Stimulated activated CD8-positive, alpha-beta memory T cell treated with anti-CD3 and anti-CD28 coated beads, Interleukin-2, amount 100 ng/mL, for 1 hour (primary cell): ENCODE measurements around the gene AP2A1.

ENCODE experiments used
- DNase-seq, 2 donors: peaks; one replicate each; pipeline ENCODE4 v3.0.0-alpha.2; 2020; ENCODE audit warnings: low read depth in 2 of 2

Gene AP2A1

DNA sequence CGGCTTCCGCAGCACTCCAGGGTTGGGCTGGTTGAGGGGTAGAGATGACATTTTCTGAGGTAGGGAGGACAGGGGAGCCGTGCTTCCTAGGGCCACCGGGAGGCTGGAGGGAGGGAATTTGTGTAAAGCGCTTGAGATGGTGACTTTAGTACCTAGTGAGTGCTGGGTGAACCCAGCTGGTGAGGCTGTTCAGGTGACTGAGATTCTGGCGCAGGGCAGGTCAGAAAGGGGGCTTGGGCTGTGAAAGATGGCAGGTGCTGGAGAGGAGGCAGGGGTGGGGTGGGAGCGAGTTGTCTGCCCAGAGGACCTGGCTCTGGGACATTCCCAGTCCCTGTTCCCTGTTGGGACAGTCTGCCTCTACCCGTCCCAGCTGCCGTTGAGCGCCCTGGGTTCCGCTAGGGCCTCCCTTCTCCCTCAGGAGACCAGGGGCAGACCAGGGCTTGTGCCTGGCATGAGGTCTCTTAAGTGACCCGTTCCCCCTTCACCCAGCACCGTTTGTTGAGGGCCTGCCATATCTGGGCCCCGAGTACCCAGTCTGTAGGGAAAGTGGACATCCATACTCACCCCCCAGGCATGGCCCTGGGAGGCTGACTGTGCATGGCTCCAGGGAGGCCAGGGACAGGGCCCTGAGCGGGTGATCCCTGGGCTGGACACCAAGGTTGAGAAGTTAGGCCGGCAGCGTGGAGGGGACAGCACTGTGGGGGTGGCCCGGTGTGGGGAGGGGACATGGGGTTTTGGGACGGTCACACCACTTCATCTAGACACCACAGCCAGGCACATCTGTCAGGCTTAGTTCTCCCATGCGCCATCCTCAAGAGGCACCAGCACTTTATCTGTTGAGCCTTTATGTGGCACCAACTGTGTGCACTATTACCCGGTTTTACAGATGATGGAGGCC is 89.1 kb downstream of the AP2A1 start:
- no peak for DNase-seq

DNA sequence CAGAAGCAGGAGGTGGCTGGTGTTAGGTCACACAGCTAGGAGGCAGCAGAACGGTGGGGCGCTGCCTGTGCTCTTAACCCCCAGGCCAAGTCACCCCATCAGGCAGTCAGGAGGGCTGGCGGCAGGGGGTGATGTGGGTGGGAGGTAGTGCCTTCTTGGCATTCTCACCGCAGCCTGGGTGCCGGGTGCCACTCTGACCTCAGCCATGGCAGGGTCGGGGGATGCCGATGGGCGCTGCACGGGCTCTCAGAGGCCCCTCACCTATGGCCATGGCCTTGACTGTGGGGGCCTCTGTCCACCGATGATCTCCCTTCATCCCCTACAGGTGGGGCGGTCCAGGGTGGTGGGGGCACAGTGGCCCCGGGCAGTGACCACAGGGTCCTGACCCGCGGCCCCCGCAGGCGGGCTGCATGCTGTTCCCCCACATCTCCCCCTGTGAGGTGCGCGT is 89.8 kb downstream of the AP2A1 start:
- DNase-seq: no peak
